ENCODE results near the gene EGFR.

Gene EGFR

GRCh38 chr7:55061726-55062499, 43.1 kb downstream of the EGFR start:
- H3K4me3 ChIP-seq (ENCODE audit: low read depth, low read length) = no peak overlapping the region
- no peak for TF ChIP-seq CTCF (IDR thresholded peaks at IDR 0.05; ENCODE audit: borderline replicate concordance, insufficient read depth, low read depth, low read length)

GRCh38 chr7:55063061-55063460, 44.2 kb downstream of the EGFR start:
- no peak for TF ChIP-seq CTCF (IDR thresholded peaks at IDR 0.05; ENCODE audit: borderline replicate concordance, insufficient read depth, low read depth, low read length)
- H3K4me3 ChIP-seq (ENCODE audit: low read depth, low read length) = no peak overlapping the region

- H3K4me3 ChIP-seq (ENCODE audit: low read depth, low read length) = no peak overlapping the region
- TF ChIP-seq CTCF (IDR thresholded peaks at IDR 0.05; ENCODE audit: borderline replicate concordance, insufficient read depth, low read depth, low read length) = no peak
These were observed 44.8 kb downstream of the EGFR start for GRCh38 chr7:55063633-55064032.

- H3K4me3 ChIP-seq (ENCODE audit: low read depth, low read length) = no peak overlapping the region
- no peak for TF ChIP-seq CTCF (IDR thresholded peaks at IDR 0.05; ENCODE audit: borderline replicate concordance, insufficient read depth, low read depth, low read length)
These were observed 46.3 kb downstream of the EGFR start for GRCh38 chr7:55065079-55065478.

GRCh38 chr7:55065511-55066229, 46.9 kb downstream of the EGFR start:
- no peak for TF ChIP-seq CTCF (IDR thresholded peaks at IDR 0.05; ENCODE audit: borderline replicate concordance, insufficient read depth, low read depth, low read length)
- H3K4me3 ChIP-seq (ENCODE audit: low read depth, low read length) = no peak overlapping the region

- TF ChIP-seq CTCF (IDR thresholded peaks at IDR 0.05; ENCODE audit: borderline replicate concordance, insufficient read depth, low read depth, low read length) = no peak
- no peak overlapping the region for H3K4me3 ChIP-seq (ENCODE audit: low read depth, low read length)
These were observed 47.7 kb downstream of the EGFR start for GRCh38 chr7:55066524-55066923.

GRCh38 chr7:55066938-55067337, 48.1 kb downstream of the EGFR start:
- TF ChIP-seq CTCF (IDR thresholded peaks at IDR 0.05; ENCODE audit: borderline replicate concordance, insufficient read depth, low read depth, low read length) = no peak
- no peak overlapping the region for H3K4me3 ChIP-seq (ENCODE audit: low read depth, low read length)

Measured in GM12875 (cell line).